ENCODE results near the gene STAT2. TPM values are rescaled to one million over a fixed set of nuclear protein-coding genes. Genes with fewer than 3 reads are reported as not detected.
A peak's percentile ranks its signal among the peaks of the same experiment; 100 is the strongest.

STAT2 gene
- total RNA-seq, 1 donor from 2014 or later, result 47.9 TPM

- Histone ChIP-seq H3K4me3 (ENCODE audit: low read depth, low read length) (no peak overlapping the region), H3K36me3 (ENCODE audit: control insufficient read depth, insufficient read depth, low read length) (no peaks in the 10 kb centered on the region), H3K27me3 (ENCODE audit: control insufficient read depth, insufficient read depth, low read length) (no peaks in the 10 kb centered on the region)
- DNase-seq (ENCODE audit: low read depth) (no peak), FAIRE-seq (no peak)
- TF ChIP-seq, protein P1, sequence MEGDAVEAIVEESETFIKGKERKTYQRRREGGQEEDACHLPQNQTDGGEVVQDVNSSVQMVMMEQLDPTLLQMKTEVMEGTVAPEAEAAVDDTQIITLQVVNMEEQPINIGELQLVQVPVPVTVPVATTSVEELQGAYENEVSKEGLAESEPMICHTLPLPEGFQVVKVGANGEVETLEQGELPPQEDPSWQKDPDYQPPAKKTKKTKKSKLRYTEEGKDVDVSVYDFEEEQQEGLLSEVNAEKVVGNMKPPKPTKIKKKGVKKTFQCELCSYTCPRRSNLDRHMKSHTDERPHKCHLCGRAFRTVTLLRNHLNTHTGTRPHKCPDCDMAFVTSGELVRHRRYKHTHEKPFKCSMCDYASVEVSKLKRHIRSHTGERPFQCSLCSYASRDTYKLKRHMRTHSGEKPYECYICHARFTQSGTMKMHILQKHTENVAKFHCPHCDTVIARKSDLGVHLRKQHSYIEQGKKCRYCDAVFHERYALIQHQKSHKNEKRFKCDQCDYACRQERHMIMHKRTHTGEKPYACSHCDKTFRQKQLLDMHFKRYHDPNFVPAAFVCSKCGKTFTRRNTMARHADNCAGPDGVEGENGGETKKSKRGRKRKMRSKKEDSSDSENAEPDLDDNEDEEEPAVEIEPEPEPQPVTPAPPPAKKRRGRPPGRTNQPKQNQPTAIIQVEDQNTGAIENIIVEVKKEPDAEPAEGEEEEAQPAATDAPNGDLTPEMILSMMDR (IDR thresholded peaks at IDR 0.05; ENCODE audit: insufficient read depth, low read length, severe bottlenecking), result no peak
Observed at GRCh38 chr12:56377989-56378316, 18.0 kb upstream of the STAT2 start.

DNA sequence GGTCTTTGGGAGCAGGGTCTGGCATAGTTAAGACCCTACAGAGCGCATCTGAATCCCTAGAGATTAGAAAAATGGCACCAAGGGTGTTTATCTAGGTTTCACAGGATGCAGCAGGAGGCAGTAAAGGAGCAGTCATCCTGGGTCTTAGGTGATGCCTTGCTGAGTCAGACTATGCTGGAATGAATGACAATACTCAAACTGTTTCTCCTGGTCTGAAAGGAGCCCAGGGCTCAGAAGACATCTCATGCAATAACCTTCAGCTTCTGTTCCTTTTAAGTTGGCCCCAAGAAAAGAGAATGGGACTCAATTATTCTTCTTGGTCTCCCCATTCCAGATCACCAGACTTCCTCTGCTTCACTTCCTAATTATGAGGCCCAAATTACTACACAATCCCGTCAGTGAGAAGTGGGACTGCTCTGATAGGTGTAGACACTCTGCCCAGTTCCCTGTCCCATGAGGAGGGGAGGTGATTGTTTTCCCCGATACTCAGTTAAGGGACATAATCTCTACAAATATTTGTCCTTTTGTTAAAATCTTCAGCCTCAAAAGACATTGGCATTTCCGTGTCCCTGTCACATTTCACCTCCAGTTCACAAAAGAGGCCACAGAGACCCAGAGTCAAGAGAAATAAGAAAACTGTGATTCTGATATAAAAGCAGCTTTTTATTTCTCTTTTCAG lies 17.5 kb upstream of the STAT2 start:
- Histone ChIP-seq H3K4me3 (ENCODE audit: low read depth, low read length) (no peak overlapping the region), H3K27me3 (ENCODE audit: control insufficient read depth, insufficient read depth, low read length) (no peaks in the 10 kb centered on the region), H3K36me3 (ENCODE audit: control insufficient read depth, insufficient read depth, low read length) (no peaks in the 10 kb centered on the region)
- DNase-seq (ENCODE audit: low read depth) (peak; percentile 76), FAIRE-seq (no peak)
- TF ChIP-seq, protein P1 (IDR thresholded peaks at IDR 0.05; ENCODE audit: insufficient read depth, low read length, severe bottlenecking), result peak; percentile 37

- FAIRE-seq (no peak), DNase-seq (ENCODE audit: low read depth) (no peak)
- H3K4me3 ChIP-seq (ENCODE audit: low read depth, low read length), result no peak overlapping the region
- H3K36me3 ChIP-seq (ENCODE audit: control insufficient read depth, insufficient read depth, low read length), result no peaks in the 10 kb centered on the region
- TF ChIP-seq, protein P1 (IDR thresholded peaks at IDR 0.05; ENCODE audit: insufficient read depth, low read length, severe bottlenecking), result no peak
- H3K27me3 ChIP-seq (ENCODE audit: control insufficient read depth, insufficient read depth, low read length), result no peaks in the 10 kb centered on the region
Observed at GRCh38 chr12:56375598-56376434, 15.9 kb upstream of the STAT2 start.

GRCh38 chr12:56374726-56375597 lies 15.1 kb upstream of the STAT2 start:
- Histone ChIP-seq H3K36me3 (ENCODE audit: control insufficient read depth, insufficient read depth, low read length) (no peaks in the 10 kb centered on the region), H3K27me3 (ENCODE audit: control insufficient read depth, insufficient read depth, low read length) (no peaks in the 10 kb centered on the region), H3K4me3 (ENCODE audit: low read depth, low read length) (no peak overlapping the region)
- FAIRE-seq, result no peak
- TF ChIP-seq, protein P1 (IDR thresholded peaks at IDR 0.05; ENCODE audit: insufficient read depth, low read length, severe bottlenecking), result no peak
- no peak for DNase-seq (ENCODE audit: low read depth)

DNA sequence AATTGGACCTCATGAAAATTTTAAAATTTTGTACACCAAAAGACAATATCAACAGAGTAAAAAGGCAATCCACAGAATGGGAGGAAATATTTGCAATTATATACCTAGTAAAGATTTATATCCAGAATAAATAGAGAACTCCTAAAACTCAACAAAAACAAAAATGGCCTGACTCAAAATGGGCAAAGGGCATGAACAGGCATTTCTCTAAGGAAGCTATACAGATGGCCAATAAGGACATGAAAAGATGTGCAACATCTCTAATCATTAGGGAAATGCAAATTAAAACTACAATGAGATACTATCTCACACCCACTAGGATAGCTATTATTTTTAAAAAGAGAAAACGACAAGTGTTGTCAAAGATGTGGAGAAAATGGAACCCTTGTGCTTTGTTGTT lies 13.6 kb upstream of the STAT2 start:
- TF ChIP-seq, protein P1 (IDR thresholded peaks at IDR 0.05; ENCODE audit: insufficient read depth, low read length, severe bottlenecking), result no peak
- Histone ChIP-seq H3K4me3 (ENCODE audit: low read depth, low read length) (no peak overlapping the region), H3K36me3 (ENCODE audit: control insufficient read depth, insufficient read depth, low read length) (no peaks in the 10 kb centered on the region), H3K27me3 (ENCODE audit: control insufficient read depth, insufficient read depth, low read length) (no peaks in the 10 kb centered on the region)
- DNase-seq (ENCODE audit: low read depth), result no peak
- no peak for FAIRE-seq
